Mesenchymal stem cell (in vitro differentiated cells and primary cell): ENCODE measurements around the gene VWA3B.
A peak's percentile ranks its signal among the peaks of the same experiment; 100 is the strongest.
"Not testable (repeated sequence)": the region's sequence is repeated elsewhere in the genome, so short reads cannot be mapped to it uniquely, and the experiment has no call there.

ENCODE experiments used
- DNase-seq: peaks from one replicate; pipeline ENCODE4 v3.0.0-alpha.2; 2013
- H2AFZ ChIP-seq: one replicate; pipeline ENCODE4 v1.6.1; 2013; ENCODE audit warnings: low read depth, mild to moderate bottlenecking, control low read depth, inconsistent platforms, low read length, moderate library complexity
- H2AK5ac ChIP-seq: 2 replicates; pipeline ENCODE4 v1.6.1; 2013; ENCODE audit warnings: low read length, moderate library complexity, mild to moderate bottlenecking, inconsistent platforms; ENCODE audit not compliant: severe bottlenecking
- H2BK120ac ChIP-seq: one replicate; pipeline ENCODE4 v1.6.1; 2013; ENCODE audit warnings: low read depth, mild to moderate bottlenecking, inconsistent platforms, low read length, moderate library complexity
- H2BK12ac ChIP-seq, 2 experiments: one replicate each; pipeline ENCODE4 v1.6.1; 2013; ENCODE audit warnings: inconsistent platforms in 2 of 2, low read length in 2 of 2, mild to moderate bottlenecking in 2 of 2, moderate library complexity in 2 of 2, control low read depth in 1 of 2
- H2BK15ac ChIP-seq: one replicate; pipeline ENCODE4 v1.6.1; 2013; ENCODE audit warnings: mild to moderate bottlenecking, low read depth, inconsistent platforms; ENCODE audit not compliant: poor library complexity, severe bottlenecking
- H2BK5ac ChIP-seq: 2 replicates; pipeline ENCODE4 v1.6.1; 2013; ENCODE audit warnings: low read depth, mild to moderate bottlenecking, low read length, control low read depth, inconsistent platforms; ENCODE audit not compliant: poor library complexity, severe bottlenecking
- H3K14ac ChIP-seq, 2 experiments: one replicate each; pipeline ENCODE4 v1.6.1; 2013; ENCODE audit warnings: inconsistent platforms in 2 of 2, low read length in 2 of 2, control low read depth in 1 of 2, mild to moderate bottlenecking in 1 of 2, moderate library complexity in 1 of 2
- H3K18ac ChIP-seq, 2 experiments: one replicate each; pipeline ENCODE4 v1.6.1; 2013; ENCODE audit warnings: inconsistent platforms in 2 of 2, low read length in 2 of 2, control low read depth in 1 of 2, low read depth in 1 of 2, mild to moderate bottlenecking in 1 of 2
- H3K23ac ChIP-seq, 2 experiments: one replicate each; pipeline ENCODE4 v1.6.1; 2013; ENCODE audit warnings: inconsistent platforms in 2 of 2, low read length in 2 of 2, mild to moderate bottlenecking in 2 of 2, moderate library complexity in 2 of 2, control low read depth in 1 of 2
- H3K27ac ChIP-seq: 2 replicates; pipeline ENCODE4 v1.5.1; 2013; ENCODE audit warnings: mild to moderate bottlenecking, moderate library complexity, low read length, control low read depth, inconsistent platforms; ENCODE audit not compliant: poor library complexity, severe bottlenecking
- H3K27me3 ChIP-seq, 2 experiments: 2 replicates each; pipeline versions ENCODE4 v1.6.1 to v1.7.0; 2013; ENCODE audit warnings: low read length in 2 of 2, mild to moderate bottlenecking in 2 of 2, moderate library complexity in 2 of 2, control low read depth in 1 of 2, inconsistent platforms in 1 of 2; ENCODE audit not compliant: control insufficient read depth in 1 of 2, insufficient read depth in 1 of 2
- H3K36me3 ChIP-seq, 2 experiments: 2 replicates each; pipeline versions ENCODE4 v1.6.1 to v1.7.0; 2013; ENCODE audit warnings: low read length in 2 of 2, control low read depth in 1 of 2, inconsistent platforms in 1 of 2, low read depth in 1 of 2, mild to moderate bottlenecking in 1 of 2; ENCODE audit not compliant: insufficient read depth in 2 of 2, control insufficient read depth in 1 of 2
- H3K4ac ChIP-seq, 2 experiments: one replicate each; pipeline ENCODE4 v1.6.1; 2013; ENCODE audit warnings: inconsistent platforms in 2 of 2, low read length in 2 of 2, mild to moderate bottlenecking in 2 of 2, moderate library complexity in 2 of 2, control low read depth in 1 of 2, low read depth in 1 of 2
- H3K4me1 ChIP-seq: 2 replicates; pipeline ENCODE4 v1.6.1; 2013; ENCODE audit warnings: low read depth, low read length, control low read depth; ENCODE audit not compliant: control insufficient read depth, insufficient read depth
- H3K4me2 ChIP-seq: 2 replicates; pipeline ENCODE4 v1.6.1; 2013; ENCODE audit warnings: low read length, mild to moderate bottlenecking, inconsistent platforms; ENCODE audit not compliant: poor library complexity, severe bottlenecking
- H3K4me3 ChIP-seq, 2 experiments: 2 replicates each; pipeline versions ENCODE4 v1.5.1 to v1.7.0; 2013; ENCODE audit warnings: low read length in 2 of 2, mild to moderate bottlenecking in 2 of 2, control low read depth in 1 of 2, low read depth in 1 of 2; ENCODE audit not compliant: insufficient read depth in 1 of 2
- H3K79me1 ChIP-seq: replicated peaks from 2 replicates; pipeline ENCODE4 v1.6.1; 2013; ENCODE audit warnings: mild to moderate bottlenecking, control low read depth, low read length, inconsistent platforms; ENCODE audit not compliant: poor library complexity, severe bottlenecking
- H3K9ac ChIP-seq: 2 replicates; pipeline ENCODE4 v1.7.0; 2013; ENCODE audit warnings: mild to moderate bottlenecking, low read length, moderate library complexity
- H3K9me3 ChIP-seq: 2 replicates; pipeline ENCODE4 v1.7.0; 2013; ENCODE audit warnings: mild to moderate bottlenecking, low read length; ENCODE audit not compliant: control insufficient read depth
- H4K8ac ChIP-seq: one replicate; pipeline ENCODE4 v1.6.1; 2013; ENCODE audit warnings: inconsistent platforms, mild to moderate bottlenecking, low read length, moderate library complexity
- H4K91ac ChIP-seq: one replicate; pipeline ENCODE4 v1.6.1; 2013; ENCODE audit warnings: mild to moderate bottlenecking, low read length, inconsistent platforms
- WGBS: methylation state at CpG from one replicate; pipeline ENCODE4 v1.1.7; 2013; ENCODE audit warnings: mixed read lengths; 5-methylcytosine and 5-hydroxymethylcytosine counted together

Gene VWA3B

DNA sequence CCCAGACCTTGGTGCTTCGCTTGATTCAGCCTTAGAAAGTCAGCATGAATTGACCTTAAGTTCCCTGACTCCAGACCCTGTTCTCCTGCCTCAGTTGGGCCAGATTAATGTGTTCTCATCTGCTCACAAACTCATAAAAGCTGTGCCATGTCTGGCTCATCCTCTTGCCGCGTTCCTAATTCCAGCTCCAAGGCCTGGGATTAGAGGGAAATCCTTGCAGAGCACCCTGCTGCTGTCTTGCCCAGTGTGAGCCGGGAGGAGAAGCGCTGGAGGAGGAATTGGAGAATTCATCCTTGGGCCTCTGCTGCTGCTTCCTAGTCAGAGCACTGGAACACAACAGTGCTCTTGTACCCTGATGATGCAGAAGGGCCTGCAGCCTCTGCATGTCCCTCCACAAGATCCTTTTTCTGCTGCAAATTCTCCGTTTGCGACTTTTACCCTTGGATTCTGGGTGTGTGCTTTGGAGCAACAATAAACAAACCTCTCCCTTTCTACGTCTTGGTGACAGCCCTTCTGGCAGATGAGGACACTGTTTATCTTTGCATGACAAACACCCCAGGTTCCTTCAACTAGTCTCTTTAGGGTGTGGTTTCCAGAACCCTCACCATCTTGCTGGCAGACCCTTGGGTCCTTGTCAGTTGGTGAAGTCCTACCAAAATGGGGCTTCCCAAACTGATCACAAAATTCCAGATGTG, 212.4 kb downstream of the VWA3B start:
- no peak overlapping the region for H3K4ac ChIP-seq
- 70% methylated on average over 8 of the region's 8 CpGs for WGBS
- peaks cover 1% of the 10 kb centered on the region for H3K4me1 ChIP-seq
- no peak overlapping the region for H3K18ac ChIP-seq
- H3K36me3 ChIP-seq = no peaks in the 10 kb centered on the region
- H2BK120ac ChIP-seq = no peak overlapping the region
- H3K9ac ChIP-seq = no peak overlapping the region
- peak overlapping the region; percentile 18 for H2AFZ ChIP-seq
- peaks cover 23 to 51% of the 10 kb centered on the region in 2 experiments for H3K27me3 ChIP-seq
- no peak overlapping the region for H2AK5ac ChIP-seq
- no peaks in the 10 kb centered on the region for H3K79me1 ChIP-seq
- no peak overlapping the region for H3K27ac ChIP-seq
- no peak overlapping the region for H2BK12ac ChIP-seq
- no peak overlapping the region for H3K14ac ChIP-seq
- H3K23ac ChIP-seq = no peak overlapping the region
- no peak overlapping the region for H2BK15ac ChIP-seq
- no peak overlapping the region for H3K4me2 ChIP-seq
- H3K9me3 ChIP-seq = no peaks in the 10 kb centered on the region
- no peak for DNase-seq
- no peak overlapping the region for H4K8ac ChIP-seq
- no peak overlapping the region for H3K4me3 ChIP-seq
- no peak overlapping the region for H4K91ac ChIP-seq
- no peak overlapping the region for H2BK5ac ChIP-seq

DNA sequence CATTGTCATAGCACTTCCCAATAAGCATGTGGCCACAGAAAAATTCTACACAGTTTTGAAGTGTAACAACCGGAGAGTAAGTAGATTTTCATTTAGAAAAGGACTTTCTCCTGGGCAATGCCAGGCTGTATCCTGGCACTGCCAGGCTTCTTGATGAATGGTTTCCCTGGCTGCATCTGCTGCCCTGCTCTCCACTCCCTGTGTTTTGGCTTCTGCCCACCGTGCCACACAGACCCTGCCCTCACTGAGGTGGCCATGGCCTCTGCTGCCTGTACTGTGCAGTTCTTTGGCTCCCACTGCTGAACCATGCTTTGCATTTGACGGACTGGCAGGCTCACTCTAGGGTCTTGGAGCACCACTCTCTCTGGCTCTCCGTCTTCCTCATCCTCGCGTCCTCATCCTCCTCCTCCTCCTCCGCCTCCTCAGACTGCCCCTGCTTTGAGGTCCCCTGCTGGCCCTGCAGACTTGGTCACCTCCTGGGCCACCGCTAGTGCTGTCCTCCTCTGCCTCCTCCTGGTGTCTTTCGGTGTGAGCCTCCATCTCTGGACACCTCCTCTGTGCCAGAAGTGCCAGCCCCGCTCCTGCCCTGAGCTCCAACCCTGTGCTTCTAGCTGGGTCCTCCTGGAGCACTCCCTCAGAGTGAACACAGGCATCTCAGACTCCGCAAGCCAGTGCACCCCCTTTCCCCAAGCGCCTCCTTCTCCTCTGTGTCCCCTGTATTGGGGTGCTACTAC, 213.3 kb downstream of the VWA3B start:
- Histone ChIP-seq H2BK12ac (no peak overlapping the region), H3K4me1 (peaks cover 1% of the 10 kb centered on the region), H2BK5ac (no peak overlapping the region), H3K36me3 (no peaks in the 10 kb centered on the region), H2AK5ac (no peak overlapping the region), H3K9ac (no peak overlapping the region), H4K8ac (no peak overlapping the region), H2BK15ac (no peak overlapping the region), H2AFZ (no peak overlapping the region), H2BK120ac (no peak overlapping the region), H3K27me3 (peaks cover 22 to 46% of the 10 kb centered on the region in 2 experiments), H3K4me3 (no peak overlapping the region), H3K4ac (no peak overlapping the region), H3K18ac (no peak overlapping the region), H3K4me2 (no peak overlapping the region), H3K79me1 (no peaks in the 10 kb centered on the region), H3K9me3 (no peaks in the 10 kb centered on the region), H4K91ac (peak overlapping the region; percentile 10), H3K14ac (peak overlapping the region in 1 of 2 experiments; percentile 56), H3K23ac (no peak overlapping the region), H3K27ac (no peak overlapping the region)
- no peak for DNase-seq
- 92% methylated on average over 12 of the region's 12 CpGs for WGBS

GRCh38 chr2:98301469-98301868, 214.5 kb downstream of the VWA3B start:
- no peak overlapping the region for H3K4ac ChIP-seq
- H3K14ac ChIP-seq = no peak overlapping the region
- H2BK12ac ChIP-seq = no peak overlapping the region
- no peak overlapping the region for H2BK15ac ChIP-seq
- no peak overlapping the region for H2AFZ ChIP-seq
- H3K27ac ChIP-seq = no peak overlapping the region
- no peaks in the 10 kb centered on the region for H3K36me3 ChIP-seq
- no peak overlapping the region for H2BK5ac ChIP-seq
- H3K23ac ChIP-seq = no peak overlapping the region
- H3K18ac ChIP-seq = no peak overlapping the region
- no peak overlapping the region for H3K4me2 ChIP-seq
- DNase-seq = no peak
- H3K9ac ChIP-seq = no peak overlapping the region
- H2AK5ac ChIP-seq = no peak overlapping the region
- no peak overlapping the region for H4K8ac ChIP-seq
- H3K79me1 ChIP-seq = no peaks in the 10 kb centered on the region
- H3K4me3 ChIP-seq = no peak overlapping the region
- no peak overlapping the region for H4K91ac ChIP-seq
- no peaks in the 10 kb centered on the region for H3K9me3 ChIP-seq
- 80% methylated on average over 3 of the region's 5 CpGs for WGBS
- peaks cover 19 to 48% of the 10 kb centered on the region in 2 experiments for H3K27me3 ChIP-seq
- no peak overlapping the region for H2BK120ac ChIP-seq
- H3K4me1 ChIP-seq = peaks cover under 1% of the 10 kb centered on the region

DNA sequence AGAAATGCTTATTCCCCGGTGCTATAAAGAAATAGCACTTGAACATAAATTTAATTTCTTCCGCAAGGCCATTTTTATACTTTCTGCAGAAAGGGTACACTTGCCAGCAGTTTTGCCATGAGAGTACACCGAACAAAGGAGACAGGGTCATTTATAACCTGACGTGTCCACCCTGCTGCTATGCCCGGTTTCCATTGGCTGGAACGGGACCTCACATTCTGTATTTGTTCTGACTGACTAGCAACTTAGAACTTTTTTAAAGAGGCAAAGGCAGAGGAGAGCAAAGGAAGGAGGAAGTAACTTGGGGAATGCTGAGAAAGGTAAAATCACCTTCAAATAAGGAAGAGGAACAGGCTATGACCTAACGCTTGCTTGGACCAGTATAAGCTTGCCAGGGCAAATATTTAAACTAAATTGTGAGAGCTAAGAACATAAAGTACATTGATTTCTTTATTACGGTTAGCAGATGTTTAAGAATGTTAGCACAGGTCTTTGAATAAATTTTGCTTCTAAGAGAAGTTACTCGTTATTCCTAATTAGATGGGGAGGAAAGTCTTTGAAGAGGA, 220.2 kb downstream of the VWA3B start:
- not testable (repeated sequence) for H3K79me1 ChIP-seq, DNase-seq
- 84% methylated on average over 8 of the region's 9 CpGs for WGBS

More for the DNA sequence above, 220.2 kb downstream of the VWA3B start:
- not testable (repeated sequence) for H2AK5ac ChIP-seq, H3K4ac ChIP-seq, H2BK12ac ChIP-seq, H2BK120ac ChIP-seq, H4K91ac ChIP-seq, H3K14ac ChIP-seq, H3K4me3 ChIP-seq, H2BK5ac ChIP-seq, H2BK15ac ChIP-seq, H3K4me1 ChIP-seq, H3K4me2 ChIP-seq, H2AFZ ChIP-seq, H3K9ac ChIP-seq, H3K9me3 ChIP-seq, H3K27ac ChIP-seq, H3K36me3 ChIP-seq, H3K18ac ChIP-seq, H3K23ac ChIP-seq, H4K8ac ChIP-seq
- H3K27me3 ChIP-seq = peaks cover 25 to 61% of the 10 kb centered on the region in 2 experiments
